Esophagus mucosa (tissue), 1 donor: ENCODE results near the gene EGR2. TPM values are rescaled to one million over a fixed set of nuclear protein-coding genes. Genes with fewer than 3 reads are reported as not detected.

ENCODE experiments used
- ATAC-seq: fragments of 200-7000 bp; cut with Tn5 transposase; one replicate; pipeline ENCODE4 v1.9.1; 2020
- total RNA-seq: library from RNA; stranded (reverse); gene quantifications from one replicate; pipeline ENCODE4 v1.2.4, GENCODE V29; 2023
- donor health status: DM: yes; HTN: yes; CAD: no.

EGR2 gene
- total RNA-seq, result 0.96 TPM

- peak; percentile 95 for ATAC-seq
These were observed at the start of gene EGR2 for GRCh38 chr10:62816331-62817120. Gene EGR2, minus strand, starts transcription at chr10:62816366. Its CDS starts 337 bp downstream, at chr10:62816029.

GRCh38 chr10:62862447-62862846 is 46.3 kb upstream of the EGR2 start:
- ATAC-seq, result no peak

GRCh38 chr10:62861507-62861906 is 45.3 kb upstream of the EGR2 start:
- ATAC-seq, result no peak

- no peak for ATAC-seq
These were observed 44.8 kb upstream of the EGR2 start for GRCh38 chr10:62860946-62861345.

GRCh38 chr10:62858364-62858763 is 42.2 kb upstream of the EGR2 start:
- ATAC-seq, result no peak

- no peak for ATAC-seq
These were observed 39.9 kb upstream of the EGR2 start for GRCh38 chr10:62856021-62856420.

- no peak for ATAC-seq
These were observed 37.5 kb upstream of the EGR2 start for GRCh38 chr10:62853710-62854109.

- peak; percentile 36 for ATAC-seq
These were observed 37.0 kb upstream of the EGR2 start for GRCh38 chr10:62852961-62853702.

GRCh38 chr10:62851442-62851841 is 35.3 kb upstream of the EGR2 start:
- peak; percentile 41 for ATAC-seq

GRCh38 chr10:62850646-62851045 is 34.5 kb upstream of the EGR2 start:
- ATAC-seq, result no peak

- no peak for ATAC-seq
These were observed 31.3 kb upstream of the EGR2 start for GRCh38 chr10:62847433-62847832.

- no peak for ATAC-seq
These were observed 28.3 kb upstream of the EGR2 start for GRCh38 chr10:62844280-62845011.

- ATAC-seq, result no peak
These were observed 27.4 kb upstream of the EGR2 start for GRCh38 chr10:62843600-62843999.

GRCh38 chr10:62842983-62843382 is 26.8 kb upstream of the EGR2 start:
- ATAC-seq, result no peak

GRCh38 chr10:62839590-62839989 is 23.4 kb upstream of the EGR2 start:
- ATAC-seq, result no peak

GRCh38 chr10:62831346-62831745 is 15.2 kb upstream of the EGR2 start:
- ATAC-seq, result no peak

GRCh38 chr10:62830679-62831078 is 14.5 kb upstream of the EGR2 start:
- no peak for ATAC-seq

GRCh38 chr10:62829622-62830021 is 13.5 kb upstream of the EGR2 start:
- no peak for ATAC-seq

- ATAC-seq, result no peak
These were observed 10.1 kb upstream of the EGR2 start for GRCh38 chr10:62826273-62826672.

- ATAC-seq, result no peak
These were observed 4.4 kb upstream of the EGR2 start for GRCh38 chr10:62820586-62820985.

GRCh38 chr10:62819141-62819920 is 3.2 kb upstream of the EGR2 start:
- no peak for ATAC-seq

- ATAC-seq, result no peak
These were observed 2.4 kb upstream of the EGR2 start for GRCh38 chr10:62818426-62819011.
